Coronary artery (tissue), 2 donors: ENCODE results near the gene UVRAG.
"Not testable (repeated sequence)": the region's sequence is repeated elsewhere in the genome, so short reads cannot be mapped to it uniquely, and the experiment has no call there.

Experiments used
- DNase-seq: peaks from one replicate; pipeline ENCODE4 v3.0.0-alpha.2; 2017; ENCODE audit warnings: low spot score
- H3K27ac ChIP-seq, 2 donors: fragments of 200-600 bp; sonication (generic); one replicate each; pipeline ENCODE4 v1.5.1; 2016 to 2019
- H3K4me3 ChIP-seq: fragments of 200-600 bp; sonication (generic); 2 replicates; pipeline ENCODE4 v1.5.1; 2016; ENCODE audit warnings: mild to moderate bottlenecking, moderate library complexity
- CTCF ChIP-seq: fragments of 200-600 bp; sonication (generic); IDR thresholded peaks from one replicate; pipeline ENCODE4 v1.5.1; 2019; ENCODE audit warnings: antibody characterized with exemption

Gene UVRAG

GRCh38 chr11:75878933-75879332, 63.9 kb downstream of the UVRAG start:
- TF ChIP-seq CTCF, result no peak
- no peak for DNase-seq

GRCh38 chr11:75879737-75880136, 64.7 kb downstream of the UVRAG start:
- TF ChIP-seq CTCF, result no peak
- no peak overlapping the region for H3K27ac ChIP-seq
- no peak overlapping the region for H3K4me3 ChIP-seq
- no peak for DNase-seq

More at GRCh38 chr11:75878933-75879332, 63.9 kb downstream of the UVRAG start:
- Histone ChIP-seq H3K27ac (no peak overlapping the region), H3K4me3 (no peak overlapping the region)

- not testable (repeated sequence) for DNase-seq, H3K27ac ChIP-seq, H3K4me3 ChIP-seq
Observed at GRCh38 chr11:75880343-75880742, 65.3 kb downstream of the UVRAG start.

- no peak overlapping the region for H3K27ac ChIP-seq
- no peak for DNase-seq
- H3K4me3 ChIP-seq, result no peak overlapping the region
- no peak for TF ChIP-seq CTCF
Observed at GRCh38 chr11:75884321-75884720, 69.3 kb downstream of the UVRAG start.

- Histone ChIP-seq H3K27ac (no peak overlapping the region), H3K4me3 (no peak overlapping the region)
- DNase-seq, result no peak
- no peak for TF ChIP-seq CTCF
Observed at GRCh38 chr11:75888416-75888815, 73.4 kb downstream of the UVRAG start.

GRCh38 chr11:75891947-75892739, 77.1 kb downstream of the UVRAG start:
- Histone ChIP-seq H3K27ac (peak overlapping the region in 1 of 2 donors; percentile 20), H3K4me3 (no peak overlapping the region)
- TF ChIP-seq CTCF, result no peak
- DNase-seq, result no peak

- no peak for DNase-seq
- H3K4me3 ChIP-seq, result no peak overlapping the region
- no peak for TF ChIP-seq CTCF
- no peak overlapping the region for H3K27ac ChIP-seq
Observed at GRCh38 chr11:75893251-75893650, 78.2 kb downstream of the UVRAG start.
